Measurements from ENCODE around the gene LRRC31. TPM values are rescaled to one million over a fixed set of nuclear protein-coding genes. Genes with fewer than 3 reads are reported as not detected.

The LRRC31 gene
- total and polyA plus RNA-seq, 2 of the 13 experiments (the other 11 are each of a cell fraction or from before 2014, with no cell fraction given) = not detected

DNA sequence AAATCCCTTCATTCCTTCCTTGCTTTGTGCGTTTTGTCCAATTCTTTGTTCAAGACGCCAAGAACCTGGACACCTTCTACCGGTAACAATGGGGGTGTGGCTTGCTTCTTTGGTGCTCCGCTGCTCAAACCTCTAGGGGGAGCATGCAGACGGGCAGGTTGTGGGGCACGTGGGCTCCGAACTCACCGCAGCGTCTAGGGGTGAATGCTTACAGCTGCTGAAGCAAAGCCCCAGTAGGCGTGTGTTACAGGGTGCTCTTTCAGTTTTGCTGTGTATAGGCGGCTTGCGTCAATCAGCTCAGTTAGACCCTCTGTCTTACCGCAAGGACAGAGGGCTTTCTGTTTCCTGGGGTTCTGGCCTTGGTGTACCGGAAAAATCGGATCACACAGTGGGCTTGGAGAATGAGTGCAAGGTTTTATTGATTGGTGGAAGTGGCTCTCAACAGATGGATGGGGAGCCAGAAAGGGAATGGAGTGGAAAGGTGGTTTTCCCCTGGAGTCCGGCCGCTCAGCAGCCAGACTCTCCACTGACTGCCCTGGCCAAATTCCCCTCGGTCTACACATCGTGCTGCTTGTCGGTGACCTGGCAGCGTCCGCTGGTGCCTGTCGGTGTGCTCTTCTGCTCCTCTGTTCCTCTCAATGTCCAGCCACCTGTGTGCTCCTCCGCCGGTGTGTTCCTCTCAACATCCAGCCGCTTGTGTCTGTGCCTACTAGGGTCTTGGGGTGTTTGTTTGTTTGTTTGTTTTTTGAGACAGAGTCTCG, 55.8 kb downstream of the LRRC31 start (continued):
- TF ChIP-seq SYNCRIP (IDR thresholded peaks at IDR 0.05; ENCODE audit: insufficient read depth, low read depth, low read length) (no peak), ZNF704 (CRISPR knock-in tag; IDR thresholded peaks at IDR 0.05; ENCODE audit: borderline replicate concordance) (no peak), ZNF33B (CRISPR knock-in tag; IDR thresholded peaks at IDR 0.05) (no peak), ZFX (CRISPR knock-in tag; IDR thresholded peaks at IDR 0.05; ENCODE audit: low read depth) (peak; percentile 23; the same call in 1 of the 2 replicates), TBX2 (CRISPR knock-in tag; IDR thresholded peaks at IDR 0.05; ENCODE audit: borderline replicate concordance) (no peak), NRL (CRISPR knock-in tag; IDR thresholded peaks at IDR 0.05; ENCODE audit: borderline replicate concordance) (0 out of 2 replicates have a peak, but pooled peaks have one; percentile 33), ZMYM4 (CRISPR knock-in tag; IDR thresholded peaks at IDR 0.05) (peak; percentile 36; the same call in 1 of the 2 replicates), ZNF724P (CRISPR knock-in tag; IDR thresholded peaks at IDR 0.05; ENCODE audit: borderline replicate concordance) (no peak), ZEB1 (IDR thresholded peaks at IDR 0.05; ENCODE audit: insufficient replicate concordance, low read depth) (no peak), ATRX (CRISPR knock-in tag; IDR thresholded peaks at IDR 0.05; ENCODE audit: borderline replicate concordance) (no peak), ZNF232 (CRISPR knock-in tag; IDR thresholded peaks at IDR 0.05; ENCODE audit: borderline replicate concordance) (no peak), MYC (CRISPR knock-in tag; IDR thresholded peaks at IDR 0.05; ENCODE audit: borderline replicate concordance) (peak; percentile 67; the same call in 1 of the 2 replicates), FOXC1 (CRISPR knock-in tag; IDR thresholded peaks at IDR 0.05; ENCODE audit: borderline replicate concordance) (no peak), HNRNPLL (IDR thresholded peaks at IDR 0.05; ENCODE audit: low read depth, low read length, poor library complexity, severe bottlenecking) (no peak), STAG1 (CRISPR knock-in tag; IDR thresholded peaks at IDR 0.05) (0 out of 2 replicates have a peak, but pooled peaks have one; percentile 19), REPIN1 (CRISPR knock-in tag; IDR thresholded peaks at IDR 0.05; ENCODE audit: borderline replicate concordance, low read depth) (0 out of 2 replicates have a peak, but pooled peaks have one; percentile 30), MXD1 (CRISPR knock-in tag; IDR thresholded peaks at IDR 0.05) (no peak), SALL1 (CRISPR knock-in tag; IDR thresholded peaks at IDR 0.05) (peak; percentile 26; the same call in 1 of the 2 replicates), FOXO1 (CRISPR knock-in tag; IDR thresholded peaks at IDR 0.05) (no peak), ZFP37 (CRISPR knock-in tag; IDR thresholded peaks at IDR 0.05; ENCODE audit: borderline replicate concordance) (no peak), RFX1 (IDR thresholded peaks at IDR 0.05) (no peak), HNF4A (CRISPR knock-in tag; IDR thresholded peaks at IDR 0.05) (no peak), BHLHE40 (IDR thresholded peaks at IDR 0.05; ENCODE audit: low read length) (peak; percentile 45; the same call in 1 of the 2 replicates), KDM2A (CRISPR knock-in tag; IDR thresholded peaks at IDR 0.05; ENCODE audit: borderline replicate concordance, low read depth) (peak; percentile 25; the same call in 1 of the 2 replicates), SP1 (IDR thresholded peaks at IDR 0.05) (no peak), SP1 (CRISPR knock-in tag; IDR thresholded peaks at IDR 0.05) (no peak)
- TF ChIP-seq, protein P1, sequence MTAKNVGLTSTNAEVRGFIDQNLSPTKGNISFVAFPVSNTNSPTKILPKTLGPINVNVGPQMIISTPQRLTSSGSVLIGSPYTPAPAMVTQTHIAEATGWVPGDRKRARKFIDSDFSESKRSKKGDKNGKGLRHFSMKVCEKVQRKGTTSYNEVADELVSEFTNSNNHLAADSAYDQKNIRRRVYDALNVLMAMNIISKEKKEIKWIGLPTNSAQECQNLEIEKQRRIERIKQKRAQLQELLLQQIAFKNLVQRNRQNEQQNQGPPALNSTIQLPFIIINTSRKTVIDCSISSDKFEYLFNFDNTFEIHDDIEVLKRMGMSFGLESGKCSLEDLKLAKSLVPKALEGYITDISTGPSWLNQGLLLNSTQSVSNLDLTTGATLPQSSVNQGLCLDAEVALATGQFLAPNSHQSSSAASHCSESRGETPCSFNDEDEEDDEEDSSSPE (CRISPR knock-in tag; IDR thresholded peaks at IDR 0.05) = 0 out of 2 replicates have a peak, but pooled peaks have one; percentile 21
- TF ChIP-seq, protein P2, sequence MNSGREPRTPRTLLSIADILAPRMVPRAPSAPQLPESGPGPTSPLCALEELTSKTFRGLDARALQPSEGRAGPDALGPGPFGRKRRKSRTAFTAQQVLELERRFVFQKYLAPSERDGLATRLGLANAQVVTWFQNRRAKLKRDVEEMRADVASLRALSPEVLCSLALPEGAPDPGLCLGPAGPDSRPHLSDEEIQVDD (CRISPR knock-in tag; IDR thresholded peaks at IDR 0.05; ENCODE audit: borderline replicate concordance) = no peak
